HFF-Myc (cell line): ENCODE data around the gene COPB2.

Experiments
- DNase-seq: peaks from one replicate; pipeline ENCODE4 v3.0.0-alpha.2; 2011; ENCODE audit warnings: low read depth; ENCODE audit errors: extremely low read depth
- H3K4me3 ChIP-seq: replicated peaks from 2 replicates; pipeline ENCODE4 v1.5.1; 2011; ENCODE audit warnings: low read depth, mild to moderate bottlenecking, control low read depth, low read length
- CTCF ChIP-seq: IDR thresholded peaks from 2 replicates; pipeline ENCODE4 v1.5.1; 2012; ENCODE audit warnings: mild to moderate bottlenecking, low read depth, low read length, control low read depth; ENCODE audit errors: missing control alignments

COPB2 gene

GRCh38 chr3:139311557-139311956 is 77.9 kb downstream of the COPB2 start:
- no peak for TF ChIP-seq CTCF
- H3K4me3 ChIP-seq: no peak overlapping the region
- DNase-seq: no peak

GRCh38 chr3:139310474-139310933 is 78.9 kb downstream of the COPB2 start:
- no peak for TF ChIP-seq CTCF
- no peak overlapping the region for H3K4me3 ChIP-seq
- DNase-seq: peak; percentile 98

GRCh38 chr3:139309880-139310279 is 79.6 kb downstream of the COPB2 start:
- peak; percentile 62 for DNase-seq
- H3K4me3 ChIP-seq: no peak overlapping the region
- TF ChIP-seq CTCF: no peak

- TF ChIP-seq CTCF: no peak
- no peak overlapping the region for H3K4me3 ChIP-seq
- peak; percentile 74 for DNase-seq
Observed at GRCh38 chr3:139309061-139309591, 80.3 kb downstream of the COPB2 start.

GRCh38 chr3:139308560-139308959 is 80.9 kb downstream of the COPB2 start:
- no peak for TF ChIP-seq CTCF
- DNase-seq: no peak
- no peak overlapping the region for H3K4me3 ChIP-seq

- no peak overlapping the region for H3K4me3 ChIP-seq
- TF ChIP-seq CTCF: no peak
- DNase-seq: no peak
Observed at GRCh38 chr3:139307601-139308555, 81.6 kb downstream of the COPB2 start.
